ENCODE measurements around the gene MRPS15. TPM values are rescaled to one million over a fixed set of nuclear protein-coding genes. Genes with fewer than 3 reads are reported as not detected.

The MRPS15 gene
- total RNA-seq, 1 experiment from 2014 or later, result 113 TPM

- no TSS peak for BruUV-seq (replicated peaks)
- ChIA-PET POLR2A (no interaction called here), CTCF (interaction anchor here (0.7 to 1.1 kb wide), 2 partner anchors 31 to 78 kb away, joined by 3 read pairs; no protein-coding TSS in a partner anchor)
- no peaks in the 10 kb centered on the region for H3K9me3 ChIP-seq (ENCODE audit: control insufficient read depth, insufficient read depth, low read depth, low read length)
- in situ Hi-C loops (cut with HindIII; ENCODE audit: low pct_unique_long_range_greater_than_20kb, low sequenced_read_pairs), result no loop called here
- H3K27me3 ChIP-seq (ENCODE audit: control insufficient read depth, insufficient read depth, low read length), result no peaks in the 10 kb centered on the region
- TF ChIP-seq CTCF (IDR thresholded peaks at IDR 0.05) (peak; percentile 97), REST (IDR thresholded peaks at IDR 0.05; ENCODE audit: insufficient read depth in 1 of 2, low read depth in 2 of 2, low read length in 1 of 2) (no peak; a peak in 1 of 4 replicates)
- H3K36me3 ChIP-seq (ENCODE audit: control insufficient read depth, insufficient read depth, low read length), result no peaks in the 10 kb centered on the region
- H3K27ac ChIP-seq (ENCODE audit: low read length), result 0 out of 2 replicates have a peak overlapping the region, but pooled peaks have one; percentile 25
- intact Hi-C loops (cut with micrococcal nuclease; ENCODE audit: unreplicated experiment), result loop anchor here (2.0 to 5.0 kb wide), 2 partner anchors 34 to 78 kb away; partner anchors contain the start of gene STK40
- H3K4me1 ChIP-seq (ENCODE audit: control insufficient read depth, insufficient read depth, low read length), result peaks cover 3% of the 10 kb centered on the region
- ATAC-seq, result peak; percentile 98
- H3K4me3 ChIP-seq (ENCODE audit: low read depth in 2 of 2, low read length in 2 of 2), result no peak overlapping the region
- DNase-seq (ENCODE audit: low read depth, low spot score), result peak; percentile 83
These were observed 43.3 kb downstream of the MRPS15 start for GRCh38 chr1:36420836-36421317.

GRCh38 chr1:36420409-36420808, 43.8 kb downstream of the MRPS15 start:
- DNase-seq (ENCODE audit: low read depth, low spot score) (no peak), ATAC-seq (0 out of 2 replicates have a peak, but pooled peaks have one; percentile 4)
- H3K4me3 ChIP-seq (ENCODE audit: low read depth in 2 of 2, low read length in 2 of 2), result no peak overlapping the region
- intact Hi-C loops (cut with micrococcal nuclease; ENCODE audit: unreplicated experiment), result loop anchor here (2.0 to 5.0 kb wide), 2 partner anchors 33 to 78 kb away; partner anchors contain the start of gene STK40
- in situ Hi-C loops (cut with HindIII; ENCODE audit: low pct_unique_long_range_greater_than_20kb, low sequenced_read_pairs), result no loop called here
- BruUV-seq (replicated peaks), result no TSS peak
- H3K27ac ChIP-seq (ENCODE audit: low read length), result no peak overlapping the region
- CTCF ChIA-PET, result interaction anchor here (1.0 kb wide), 1 partner anchor 78 kb away, joined by 3 read pairs; no protein-coding TSS in a partner anchor
- H3K36me3 ChIP-seq (ENCODE audit: control insufficient read depth, insufficient read depth, low read length), result no peaks in the 10 kb centered on the region
- TF ChIP-seq SIN3A (IDR thresholded peaks at IDR 0.05; ENCODE audit: borderline replicate concordance, insufficient read depth, low read depth, low read length) (no peak), REST (IDR thresholded peaks at IDR 0.05; ENCODE audit: insufficient read depth in 1 of 2, low read depth in 2 of 2, low read length in 1 of 2) (no peak), POLR2AphosphoS5 (IDR thresholded peaks at IDR 0.05; ENCODE audit: low read depth, low read length) (no peak), CTCF (IDR thresholded peaks at IDR 0.05) (no peak), TCF7L2 (IDR thresholded peaks at IDR 0.05; ENCODE audit: low read depth, low read length) (no peak)
- H3K9me3 ChIP-seq (ENCODE audit: control insufficient read depth, insufficient read depth, low read depth, low read length), result no peaks in the 10 kb centered on the region
- peaks cover 3% of the 10 kb centered on the region for H3K4me1 ChIP-seq (ENCODE audit: control insufficient read depth, insufficient read depth, low read length)
- POLR2A ChIA-PET, result no interaction called here
- no peaks in the 10 kb centered on the region for H3K27me3 ChIP-seq (ENCODE audit: control insufficient read depth, insufficient read depth, low read length)
